NCI-H146 (cell line): ENCODE results near the gene SLC13A3.
"Not testable (repeated sequence)": the region's sequence is repeated elsewhere in the genome, so short reads cannot be mapped to it uniquely, and the experiment has no call there.

Source experiments
- DNase-seq: peaks from one replicate; lab custom pipeline; 2025; lab: John Stamatoyannopoulos, UW

The SLC13A3 gene

DNA sequence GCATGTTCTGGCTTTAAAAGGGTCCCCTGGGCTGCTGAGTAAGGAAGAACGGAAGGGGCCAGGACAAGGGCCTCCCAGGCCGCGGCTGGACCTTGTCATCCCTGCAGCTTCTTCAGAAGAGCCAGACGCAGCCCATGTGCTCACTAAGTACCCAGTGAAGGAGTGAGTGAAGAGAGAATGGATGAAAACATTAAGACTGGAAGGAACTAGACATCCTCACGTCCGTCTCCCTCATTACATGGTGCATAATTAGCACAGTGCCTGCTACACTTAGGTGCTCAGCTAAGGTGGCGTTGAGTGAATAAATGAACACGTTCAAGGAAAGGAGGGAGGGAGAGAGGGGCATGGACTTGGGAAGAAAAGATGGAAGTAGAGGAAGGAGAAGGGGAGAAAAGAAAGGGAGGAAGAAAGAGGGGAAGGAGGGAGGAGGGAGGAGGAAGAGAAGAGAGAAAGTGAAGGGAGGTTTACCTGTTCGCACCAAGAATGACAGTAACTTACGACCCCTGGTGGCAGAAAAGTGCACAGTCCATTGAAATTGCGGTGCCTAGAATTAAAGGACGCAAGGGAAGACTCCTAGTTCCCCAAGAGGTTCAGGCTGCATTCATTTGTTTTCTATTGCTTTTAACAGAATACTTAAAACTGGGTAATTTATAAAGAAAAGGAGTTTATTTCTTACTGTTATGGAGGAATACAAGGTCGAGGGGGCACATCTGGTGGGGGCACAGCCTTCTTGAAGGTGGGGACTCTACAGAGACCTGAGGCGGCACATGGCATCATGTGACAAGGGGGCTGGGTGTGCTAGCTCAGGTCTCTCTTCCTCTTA lies 30.0 kb upstream of the SLC13A3 start:
- DNase-seq = peak; percentile 72

DNA sequence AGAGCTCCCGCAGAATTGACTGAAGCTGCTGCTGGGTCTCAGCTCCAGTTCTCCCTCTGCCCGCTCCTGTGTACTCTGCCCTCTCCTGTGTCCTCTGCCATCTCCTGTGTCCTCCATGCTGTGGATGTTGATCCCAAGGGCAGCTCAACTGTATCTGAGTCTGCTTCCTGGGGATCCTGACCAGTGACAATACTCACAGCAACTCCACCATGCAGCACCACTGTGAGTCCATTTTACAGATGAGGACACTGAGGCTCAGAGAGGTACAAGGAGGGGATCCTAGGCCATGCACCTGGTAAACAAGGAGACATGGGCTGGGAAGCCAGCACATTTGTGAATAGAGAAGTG lies 29.4 kb upstream of the SLC13A3 start:
- DNase-seq = no peak

DNA sequence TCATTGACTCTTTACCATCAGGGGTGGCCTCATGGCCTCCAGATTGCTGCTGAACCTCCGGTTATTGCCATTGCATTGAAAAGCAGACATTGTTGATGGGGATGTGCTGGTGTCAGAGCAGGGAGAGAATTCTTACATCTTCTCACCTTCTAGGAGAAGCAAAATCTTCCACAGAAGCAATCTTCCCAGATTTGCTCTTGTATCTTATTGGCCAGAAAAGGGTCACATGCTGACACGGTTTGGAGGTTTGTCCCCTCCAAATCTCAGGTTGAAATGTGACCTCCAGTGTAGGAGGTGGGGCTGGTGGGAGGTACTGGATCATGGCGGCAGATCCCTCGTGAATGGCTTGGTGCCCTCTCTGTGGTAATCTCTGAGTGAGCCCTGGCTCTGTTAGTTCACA lies 27.3 kb upstream of the SLC13A3 start:
- no peak for DNase-seq

DNA sequence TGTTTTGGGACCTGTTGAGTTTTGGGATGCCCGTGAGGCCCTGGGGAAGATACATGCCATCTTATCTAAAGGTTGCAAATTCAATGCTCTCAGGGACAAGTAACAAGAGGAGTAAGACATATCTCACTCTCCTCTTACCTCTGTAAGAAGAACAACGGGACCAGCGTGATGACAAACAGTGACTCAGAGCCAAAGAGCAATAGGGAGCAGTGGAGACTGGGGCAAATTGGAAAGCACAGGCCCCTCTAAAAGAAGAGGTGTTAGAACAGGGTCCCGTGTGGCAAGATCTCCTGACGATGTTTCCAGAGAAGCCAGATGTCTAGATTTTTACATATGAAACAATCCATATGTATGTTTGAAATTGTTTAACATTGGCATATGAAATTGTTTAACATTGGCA lies 26.3 kb upstream of the SLC13A3 start:
- DNase-seq = no peak

DNA sequence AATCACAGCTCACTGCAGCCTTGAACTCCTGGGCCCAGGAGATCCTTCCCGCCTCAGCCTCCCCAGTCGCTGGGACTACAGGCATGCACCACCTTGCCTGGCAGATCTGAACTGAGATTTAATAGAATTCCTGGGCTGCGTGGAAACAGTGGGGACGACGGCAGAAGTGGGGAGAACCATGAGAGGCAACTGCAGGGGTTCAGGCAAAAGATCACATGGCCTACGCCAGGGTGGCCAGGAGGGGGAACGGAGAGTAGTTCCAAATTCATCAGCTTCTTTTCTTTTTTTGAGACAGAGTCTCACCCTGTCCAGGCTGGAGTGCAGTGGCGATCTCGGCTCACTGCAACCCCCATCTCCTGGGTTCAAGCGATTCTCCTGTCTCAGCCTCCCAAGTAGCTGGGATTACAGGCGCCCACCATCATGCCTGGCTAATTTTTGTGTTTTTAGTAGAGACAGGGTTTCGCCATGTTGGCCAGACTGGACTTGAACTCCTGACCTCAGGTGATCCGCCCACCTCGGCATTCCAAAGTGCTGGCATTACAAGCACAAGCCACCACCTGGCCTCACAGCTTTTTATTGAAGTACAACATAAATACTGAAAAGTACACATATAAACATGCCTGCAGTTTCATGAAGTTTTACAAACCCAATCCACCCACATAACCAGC lies 25.5 kb upstream of the SLC13A3 start:
- not testable (repeated sequence) for DNase-seq

DNA sequence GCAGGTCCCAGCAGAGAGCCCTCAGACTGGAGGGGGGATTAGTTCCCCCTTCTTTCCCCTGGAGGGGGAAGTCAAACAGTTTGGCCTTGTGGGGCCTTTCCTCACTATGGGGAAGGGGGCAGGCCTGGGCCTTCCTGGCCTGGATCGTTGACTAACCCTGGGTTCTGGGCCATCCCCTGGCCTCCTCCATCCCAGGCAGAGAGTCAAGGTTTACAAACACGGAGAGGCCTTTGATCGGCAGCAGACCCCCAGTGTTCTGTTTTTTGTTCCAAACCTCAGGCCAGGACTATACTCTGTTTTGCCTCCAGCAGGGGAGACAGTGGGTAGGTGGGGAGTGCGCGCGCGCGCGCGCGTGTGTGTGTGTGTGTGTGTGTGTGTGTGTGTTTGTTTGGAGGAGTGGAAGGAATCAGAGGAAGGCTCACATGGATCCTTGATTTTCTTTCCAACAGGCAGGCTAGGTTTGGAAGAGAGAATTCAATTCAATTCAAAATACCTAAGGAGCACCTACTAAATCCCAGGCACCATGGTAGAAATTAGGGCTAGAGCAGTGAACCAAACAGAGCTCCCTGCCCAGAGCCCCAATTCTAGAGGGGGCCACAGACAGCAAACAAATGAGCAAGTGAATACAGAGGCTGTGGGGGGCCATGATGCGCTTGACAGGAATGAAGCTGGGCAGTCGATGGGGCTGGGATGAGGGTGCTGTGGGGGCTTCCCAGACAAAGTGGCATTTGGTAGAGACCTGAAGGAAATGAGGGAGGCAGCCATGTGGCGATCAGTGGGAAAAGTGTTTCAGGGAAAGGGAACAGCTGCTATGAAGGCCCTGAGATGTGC lies 23.2 kb upstream of the SLC13A3 start:
- DNase-seq = no peak

DNA sequence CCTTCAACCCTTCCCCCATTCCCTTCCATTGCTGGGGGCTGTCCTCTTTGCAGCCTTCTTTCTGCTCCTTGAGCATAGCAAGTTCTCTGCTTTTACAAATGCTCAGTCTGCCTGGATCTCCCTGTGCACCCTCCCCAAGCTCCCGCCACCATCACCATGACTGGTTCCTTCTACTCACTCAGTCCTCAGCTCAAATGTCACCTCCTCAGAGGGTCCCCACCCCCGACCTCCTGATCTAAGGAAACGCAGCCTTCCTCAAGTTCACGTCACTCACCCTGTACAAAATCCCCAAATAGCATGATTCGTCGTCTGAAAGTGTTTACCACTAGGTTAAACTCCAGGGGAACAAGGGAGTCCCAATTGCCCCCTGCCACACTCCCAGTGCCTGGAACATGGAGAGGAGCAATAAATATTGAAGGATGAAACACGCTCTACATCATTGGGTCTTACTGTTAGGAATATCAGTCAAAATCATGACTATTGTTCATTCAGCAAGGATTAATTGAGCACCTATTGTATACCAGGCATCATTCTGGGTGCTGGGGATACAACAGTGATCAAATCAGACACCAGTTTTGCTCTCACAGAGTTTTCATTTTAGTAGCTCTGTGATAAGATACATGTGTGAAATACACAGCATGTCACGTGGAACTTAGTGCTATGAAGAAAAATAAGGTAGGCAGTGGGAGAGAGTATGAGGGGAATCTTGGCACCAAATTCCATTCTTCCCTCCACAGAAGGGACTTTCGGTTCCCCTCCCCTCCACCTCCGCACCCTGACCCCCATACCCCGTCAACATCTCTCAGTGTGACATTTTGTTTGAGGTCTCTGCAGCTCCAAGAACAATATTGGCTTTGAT lies 22.4 kb upstream of the SLC13A3 start:
- no peak for DNase-seq

DNA sequence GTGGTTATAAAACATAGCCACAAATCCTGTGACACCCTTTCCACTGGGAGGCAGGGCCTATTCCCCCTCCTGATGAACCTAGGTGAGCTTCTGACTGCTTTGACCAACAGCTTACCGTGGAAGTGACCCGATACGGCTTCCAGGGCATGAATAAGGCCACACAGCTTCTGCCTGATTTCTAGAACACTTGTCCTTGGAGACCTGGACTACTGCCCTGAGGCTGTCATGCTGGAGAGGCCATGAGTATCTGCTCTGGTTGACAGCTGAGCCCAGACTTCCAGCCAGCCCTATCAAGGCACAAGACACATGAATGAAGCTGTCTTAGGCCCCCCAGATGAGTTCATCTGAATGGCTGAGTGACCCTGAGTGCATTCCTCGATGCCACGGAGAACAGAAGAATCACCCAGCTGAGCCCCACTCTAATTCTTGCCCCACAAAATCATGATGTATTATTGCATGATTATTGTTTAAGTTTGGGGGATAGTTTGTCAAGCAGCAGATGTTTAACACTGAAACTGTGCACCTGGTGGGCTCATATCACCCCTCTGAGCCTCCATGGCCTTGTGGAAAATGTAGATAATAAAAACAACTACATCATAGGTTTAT lies 21.4 kb upstream of the SLC13A3 start:
- no peak for DNase-seq

DNA sequence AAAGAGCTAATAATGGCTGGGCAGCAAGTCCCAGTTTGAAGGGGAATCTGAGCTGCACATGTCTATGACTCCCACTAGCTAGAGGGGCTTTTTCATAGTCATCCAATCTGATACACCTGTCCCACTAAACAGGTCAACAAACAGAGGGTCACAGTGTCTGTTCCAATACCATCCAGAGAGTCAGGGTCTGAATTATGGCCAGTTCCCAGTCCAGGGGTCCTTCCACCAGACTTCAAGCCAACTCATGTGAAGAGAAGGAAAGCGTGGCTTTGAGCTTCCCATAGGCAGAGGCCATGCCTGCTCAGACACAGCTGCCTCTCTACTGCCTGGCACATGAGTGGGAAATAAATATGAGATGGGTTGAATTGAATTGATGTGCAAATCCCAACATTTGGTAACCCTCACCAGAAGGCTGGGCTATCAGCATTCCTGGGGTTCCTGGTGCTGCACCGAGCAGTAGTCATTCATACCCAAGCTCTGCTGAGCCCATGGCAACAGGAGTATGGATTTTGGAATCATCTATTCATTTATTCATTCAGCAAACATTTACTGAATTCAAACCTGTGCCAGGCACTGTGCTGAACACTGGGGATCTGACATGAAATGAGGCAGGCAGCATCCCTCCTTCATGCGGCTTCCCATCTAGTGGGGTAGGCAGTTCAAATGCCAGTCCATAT lies 20.7 kb upstream of the SLC13A3 start:
- no peak for DNase-seq

DNA sequence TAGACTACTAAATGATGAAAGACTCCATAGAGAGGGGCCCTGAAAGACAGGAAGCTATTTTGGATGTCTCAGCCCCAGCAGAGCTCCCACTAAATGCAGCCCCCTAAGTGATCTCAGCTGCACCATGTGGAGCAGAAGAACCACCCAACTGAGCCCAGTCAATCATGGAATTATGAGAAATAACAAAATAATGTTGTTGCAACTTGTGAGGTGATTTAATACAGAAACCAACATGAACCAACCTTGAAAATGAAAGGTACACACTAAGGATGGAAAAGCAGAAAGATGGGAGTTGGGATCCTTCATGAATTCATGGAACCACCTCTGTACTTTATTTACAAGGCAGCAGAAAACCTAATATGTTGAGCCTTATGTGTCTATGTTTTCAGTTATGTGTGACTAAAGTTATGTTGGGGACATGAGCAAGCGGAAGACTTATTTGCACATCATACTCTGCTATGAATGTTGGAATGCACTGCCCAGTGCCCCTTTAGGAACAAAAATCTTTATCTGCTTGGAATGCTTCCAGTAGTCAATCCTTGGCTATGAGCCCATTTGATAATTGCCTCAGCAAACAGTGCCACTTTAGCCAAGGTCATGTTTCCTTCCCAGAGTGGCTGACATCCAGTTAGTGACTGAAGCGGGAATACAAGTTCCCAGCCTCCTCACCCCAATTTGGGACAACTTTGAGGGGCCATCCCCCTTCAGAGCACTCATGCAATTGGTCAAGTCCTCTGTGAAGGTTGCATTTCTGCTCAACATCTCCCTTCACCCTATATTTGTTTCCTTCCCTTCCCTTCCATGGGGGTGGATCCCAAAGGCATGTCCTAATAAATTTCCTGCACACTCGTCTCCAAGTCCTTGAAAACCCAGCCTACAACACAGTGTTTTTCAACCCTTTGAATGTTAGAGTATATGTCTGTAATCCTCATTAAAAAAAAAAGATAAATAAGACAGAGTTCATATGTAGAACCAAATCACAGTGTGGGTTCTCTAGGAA lies 19.6 kb upstream of the SLC13A3 start:
- DNase-seq = peak; percentile 51

DNA sequence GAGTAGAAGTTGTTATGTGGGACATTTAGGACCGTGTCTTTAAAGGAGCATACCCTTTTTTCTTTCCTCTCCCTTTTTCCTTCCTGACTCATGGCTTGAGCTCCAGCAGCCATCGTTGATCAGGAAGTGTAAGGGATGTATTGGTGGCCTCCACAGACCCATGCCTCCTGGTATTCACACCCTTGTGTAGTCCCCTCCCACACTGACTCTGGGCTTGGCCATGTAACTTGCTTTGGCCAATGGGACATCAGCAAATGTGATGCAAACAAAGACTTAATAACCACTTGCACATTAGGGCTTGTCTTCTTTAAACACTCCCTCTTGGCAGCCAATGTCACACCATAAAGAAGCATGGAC lies 18.9 kb upstream of the SLC13A3 start:
- DNase-seq = no peak

DNA sequence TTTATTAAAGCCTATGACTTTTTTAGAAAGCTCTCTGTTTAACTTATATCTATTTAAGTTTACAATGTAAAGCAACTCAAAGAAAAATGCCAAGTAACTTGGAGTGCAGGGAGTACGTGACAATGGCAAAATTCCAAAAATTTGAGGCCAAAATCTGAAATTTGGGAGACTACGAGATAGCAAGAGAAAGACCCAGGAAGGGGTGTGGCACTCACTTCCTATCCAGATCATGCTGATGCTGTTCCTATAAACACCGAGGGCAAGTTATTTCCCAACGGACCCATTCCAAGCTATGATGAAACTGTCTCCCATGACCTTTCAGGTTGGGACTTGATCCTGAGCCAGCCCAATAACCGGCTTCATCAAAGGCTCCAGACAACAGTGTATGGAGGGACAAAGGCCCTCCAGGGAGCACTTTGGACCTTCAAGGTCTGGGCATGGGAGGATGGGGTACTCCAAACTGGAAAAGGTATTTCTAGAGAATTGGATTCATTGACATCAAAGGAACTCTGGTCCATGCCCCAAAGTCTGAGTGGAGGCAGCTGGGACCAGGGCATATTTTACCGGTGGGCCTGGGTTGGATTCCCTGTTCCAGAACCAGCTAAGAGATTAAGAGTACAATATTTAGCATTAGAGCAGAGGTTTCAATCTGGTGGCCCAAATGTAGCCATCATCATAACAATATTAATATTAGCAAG lies 15.7 kb upstream of the SLC13A3 start:
- DNase-seq = no peak

DNA sequence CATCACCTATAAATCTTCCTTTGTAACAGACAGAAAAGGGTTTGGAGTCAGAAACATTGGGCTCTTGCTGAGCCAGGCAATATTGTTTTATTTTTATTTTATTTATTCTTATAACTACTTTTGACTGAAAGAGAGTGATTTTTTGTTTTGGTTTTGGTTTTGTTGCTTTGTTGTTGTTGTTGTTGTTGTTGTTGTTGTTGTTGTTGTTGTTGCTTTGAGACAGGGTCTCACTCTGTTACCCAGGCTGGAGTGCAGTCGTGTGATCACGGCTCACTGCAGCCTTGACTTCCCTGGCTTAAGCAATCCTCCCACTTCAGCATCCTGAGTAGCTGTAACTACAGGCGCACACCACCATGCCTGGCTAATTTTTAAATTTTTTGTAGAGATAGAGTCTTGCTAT lies 15.0 kb upstream of the SLC13A3 start:
- DNase-seq = no peak

DNA sequence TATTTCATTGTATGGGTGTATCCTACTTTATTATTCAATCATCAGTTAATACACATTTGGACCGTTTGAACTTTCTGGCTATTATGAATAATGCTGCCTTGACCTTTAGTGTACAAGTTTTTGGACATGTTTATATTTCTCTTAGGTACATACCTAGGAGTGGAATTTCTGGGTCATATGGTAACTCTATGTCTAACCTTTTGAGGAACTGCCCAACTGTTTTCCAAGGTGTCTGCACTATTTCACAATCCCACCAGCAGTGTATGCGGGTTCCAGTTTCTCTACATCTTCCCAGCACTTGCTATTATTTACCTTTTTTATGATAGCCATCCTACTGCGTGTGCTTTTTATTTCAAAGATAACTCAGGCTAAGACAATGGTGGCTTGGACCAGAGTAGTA lies 14.3 kb upstream of the SLC13A3 start:
- no peak for DNase-seq

DNA sequence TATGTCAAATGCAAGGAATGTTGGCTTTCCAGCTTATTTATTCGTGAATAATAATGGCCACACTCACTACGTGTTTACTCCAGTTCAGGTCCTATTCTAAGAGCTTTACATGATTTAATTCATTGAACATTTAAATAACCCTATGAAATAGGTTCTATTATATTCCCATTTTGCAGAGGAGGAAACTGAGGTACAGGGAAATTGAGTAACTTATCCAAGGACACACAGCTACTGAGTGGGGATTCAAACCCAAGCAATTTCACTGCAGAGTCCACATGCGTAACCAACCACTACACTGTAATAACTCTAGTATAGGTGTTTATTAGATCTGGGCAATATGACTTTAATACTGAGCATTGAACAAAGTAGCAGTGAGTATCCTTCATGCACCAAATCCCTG lies 12.3 kb upstream of the SLC13A3 start:
- no peak for DNase-seq

DNA sequence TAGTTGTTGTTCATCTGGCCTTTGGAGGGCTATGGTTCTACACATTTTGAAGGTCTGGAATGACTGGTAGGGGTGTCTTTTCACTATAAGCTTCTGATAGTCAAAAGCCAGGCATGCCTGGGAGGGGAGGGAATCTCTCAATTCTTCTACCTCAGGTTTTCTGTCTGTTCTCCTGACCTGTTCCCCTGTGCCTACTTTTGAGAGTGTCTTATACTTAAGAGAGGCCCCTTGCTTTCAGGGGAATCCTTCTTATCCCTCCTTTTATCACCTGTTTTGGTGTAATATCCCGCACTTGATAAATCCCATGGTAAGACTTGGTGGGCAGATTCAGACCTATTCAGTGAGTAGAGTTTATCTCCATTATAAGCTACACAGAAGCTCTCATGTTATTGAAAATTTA lies 10.4 kb upstream of the SLC13A3 start:
- no peak for DNase-seq

DNA sequence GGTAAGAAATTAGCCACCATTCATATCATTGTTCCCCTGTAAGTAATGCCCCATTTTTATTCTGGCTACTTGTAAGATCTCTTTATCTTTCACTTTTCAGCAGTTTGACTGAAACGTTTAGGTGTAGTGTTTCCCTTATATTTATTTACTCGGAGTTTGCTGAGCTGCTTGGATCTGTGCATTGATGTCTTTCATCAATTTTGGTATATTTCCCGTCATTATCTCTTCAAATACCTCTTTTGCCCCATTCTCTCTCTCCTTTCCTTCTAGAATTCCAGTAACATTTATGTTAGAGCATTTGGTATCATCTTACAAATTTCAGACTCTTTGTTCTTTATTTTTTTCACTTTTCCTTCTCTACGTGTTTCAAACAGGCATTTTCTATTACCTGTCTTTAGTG lies 9.2 kb upstream of the SLC13A3 start:
- no peak for DNase-seq

DNA sequence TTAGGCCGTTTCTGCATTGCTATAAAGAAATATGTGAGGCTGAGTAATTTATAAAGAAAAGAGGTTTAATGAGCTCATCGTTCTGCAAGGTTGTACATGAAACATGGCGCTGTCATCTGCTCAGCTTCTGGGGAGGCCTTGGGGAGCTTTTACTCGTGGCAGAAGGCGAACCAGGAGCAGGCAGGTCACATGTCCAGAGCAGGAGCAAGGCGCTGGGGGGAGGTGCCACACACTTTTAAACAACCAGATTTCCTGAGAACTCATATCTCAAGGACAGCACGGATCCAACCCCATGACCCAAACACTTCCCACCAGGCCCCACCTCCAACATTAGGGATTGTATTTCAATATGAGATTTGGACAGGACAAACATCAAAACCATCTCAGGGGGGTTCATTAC lies 6.4 kb upstream of the SLC13A3 start:
- no peak for DNase-seq

DNA sequence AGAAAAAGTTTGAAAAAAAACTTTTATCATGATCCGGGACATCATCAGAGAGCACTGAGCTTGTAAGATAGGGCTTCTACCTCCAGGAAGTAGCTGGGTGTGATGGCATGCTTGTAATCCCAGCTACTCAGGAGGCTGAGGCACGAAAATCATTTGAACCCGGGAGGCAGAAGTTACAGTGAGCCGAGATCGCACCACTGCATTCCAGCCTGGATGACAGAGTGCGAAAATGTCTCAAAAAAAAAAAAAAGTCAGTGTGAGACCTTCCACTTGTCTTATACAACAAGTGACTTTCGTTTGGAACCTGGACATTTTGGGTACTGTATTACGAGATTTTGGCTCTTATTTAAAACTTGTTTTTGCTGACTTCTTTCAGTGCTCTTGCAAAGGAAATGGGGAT lies 5.9 kb upstream of the SLC13A3 start:
- no peak for DNase-seq
